ENCODE measurements around the gene CXXC4.

CXXC4 gene

GRCh38 chr4:104490096-104490769 lies 4.5 kb downstream of the CXXC4 start:
- Histone ChIP-seq H3K4me3 (ENCODE audit: low read length) (peak overlapping the region; percentile 92; the same call in 1 of the 2 replicates), H3K9me3 (ENCODE audit: control insufficient read depth, insufficient read depth, low read length) (no peaks in the 10 kb centered on the region), H3K4me1 (ENCODE audit: control insufficient read depth, insufficient read depth, low read length) (peaks cover 2% of the 10 kb centered on the region; the same call in 1 of the 2 replicates), H3K27me3 (ENCODE audit: control insufficient read depth, insufficient read depth, low read length) (no peaks in the 10 kb centered on the region), H3K36me3 (ENCODE audit: control insufficient read depth, insufficient read depth, low read length) (no peaks in the 10 kb centered on the region), H3K27ac (ENCODE audit: low read length) (no peak overlapping the region)
- DNase-seq (ENCODE audit: low read depth, low spot score), result no peak
- WGBS (ENCODE audit: insufficient coverage, insufficient read length), result no CpG with 5 or more reads among the region's 7 CpGs

- H3K9me3 ChIP-seq (ENCODE audit: control insufficient read depth, insufficient read depth, low read length), result no peaks in the 10 kb centered on the region
- DNase-seq (ENCODE audit: low read depth, low spot score), result no peak
- H3K27ac ChIP-seq (ENCODE audit: low read length), result no peak overlapping the region
- no peaks in the 10 kb centered on the region for H3K36me3 ChIP-seq (ENCODE audit: control insufficient read depth, insufficient read depth, low read length)
- peaks cover 2% of the 10 kb centered on the region; the same call in 1 of the 2 replicates for H3K4me1 ChIP-seq (ENCODE audit: control insufficient read depth, insufficient read depth, low read length)
- no peaks in the 10 kb centered on the region for H3K27me3 ChIP-seq (ENCODE audit: control insufficient read depth, insufficient read depth, low read length)
- H3K4me3 ChIP-seq (ENCODE audit: low read length), result no peak overlapping the region
Observed at GRCh38 chr4:104489731-104490095, 5.0 kb downstream of the CXXC4 start.

GRCh38 chr4:104488151-104488550 lies 6.5 kb downstream of the CXXC4 start:
- Histone ChIP-seq H3K27ac (ENCODE audit: low read length) (no peak overlapping the region), H3K27me3 (ENCODE audit: control insufficient read depth, insufficient read depth, low read length) (no peaks in the 10 kb centered on the region), H3K9me3 (ENCODE audit: control insufficient read depth, insufficient read depth, low read length) (no peaks in the 10 kb centered on the region), H3K4me3 (ENCODE audit: low read length) (no peak overlapping the region), H3K36me3 (ENCODE audit: control insufficient read depth, insufficient read depth, low read length) (no peaks in the 10 kb centered on the region), H3K4me1 (ENCODE audit: control insufficient read depth, insufficient read depth, low read length) (peaks cover 2% of the 10 kb centered on the region; the same call in 1 of the 2 replicates)
- no CpG with 5 or more reads among the region's 1 CpG for WGBS (ENCODE audit: insufficient coverage, insufficient read length)
- DNase-seq (ENCODE audit: low read depth, low spot score), result no peak

GRCh38 chr4:104486716-104487504 lies 7.8 kb downstream of the CXXC4 start:
- no peak overlapping the region for H3K27ac ChIP-seq (ENCODE audit: low read length)
- H3K4me3 ChIP-seq (ENCODE audit: low read length), result no peak overlapping the region
- H3K4me1 ChIP-seq (ENCODE audit: control insufficient read depth, insufficient read depth, low read length), result no peaks in the 10 kb centered on the region
- H3K9me3 ChIP-seq (ENCODE audit: control insufficient read depth, insufficient read depth, low read length), result no peaks in the 10 kb centered on the region
- H3K27me3 ChIP-seq (ENCODE audit: control insufficient read depth, insufficient read depth, low read length), result no peaks in the 10 kb centered on the region
- no peak for DNase-seq (ENCODE audit: low read depth, low spot score)
- WGBS (ENCODE audit: insufficient coverage, insufficient read length), result no CpG with 5 or more reads among the region's 2 CpGs
- H3K36me3 ChIP-seq (ENCODE audit: control insufficient read depth, insufficient read depth, low read length), result no peaks in the 10 kb centered on the region

GRCh38 chr4:104475652-104476051 lies 19.0 kb downstream of the CXXC4 start:
- H3K4me3 ChIP-seq (ENCODE audit: low read length), result no peak overlapping the region
- no peaks in the 10 kb centered on the region for H3K4me1 ChIP-seq (ENCODE audit: control insufficient read depth, insufficient read depth, low read length)
- no peak overlapping the region for H3K27ac ChIP-seq (ENCODE audit: low read length)
- H3K27me3 ChIP-seq (ENCODE audit: control insufficient read depth, insufficient read depth, low read length), result no peaks in the 10 kb centered on the region
- no CpG with 5 or more reads among the region's 4 CpGs for WGBS (ENCODE audit: insufficient coverage, insufficient read length)
- DNase-seq (ENCODE audit: low read depth, low spot score), result no peak
- no peaks in the 10 kb centered on the region for H3K36me3 ChIP-seq (ENCODE audit: control insufficient read depth, insufficient read depth, low read length)
- H3K9me3 ChIP-seq (ENCODE audit: control insufficient read depth, insufficient read depth, low read length), result no peaks in the 10 kb centered on the region

GRCh38 chr4:104472766-104473165 lies 21.9 kb downstream of the CXXC4 start:
- no peak for DNase-seq (ENCODE audit: low read depth, low spot score)
- Histone ChIP-seq H3K9me3 (ENCODE audit: control insufficient read depth, insufficient read depth, low read length) (no peaks in the 10 kb centered on the region), H3K4me3 (ENCODE audit: low read length) (no peak overlapping the region), H3K36me3 (ENCODE audit: control insufficient read depth, insufficient read depth, low read length) (no peaks in the 10 kb centered on the region), H3K27me3 (ENCODE audit: control insufficient read depth, insufficient read depth, low read length) (no peaks in the 10 kb centered on the region), H3K27ac (ENCODE audit: low read length) (no peak overlapping the region), H3K4me1 (ENCODE audit: control insufficient read depth, insufficient read depth, low read length) (no peaks in the 10 kb centered on the region)
- WGBS (ENCODE audit: insufficient coverage, insufficient read length), result no CpG with 5 or more reads among the region's 1 CpG

- no peaks in the 10 kb centered on the region for H3K9me3 ChIP-seq (ENCODE audit: control insufficient read depth, insufficient read depth, low read length)
- H3K4me3 ChIP-seq (ENCODE audit: low read length), result no peak overlapping the region
- H3K36me3 ChIP-seq (ENCODE audit: control insufficient read depth, insufficient read depth, low read length), result no peaks in the 10 kb centered on the region
- H3K4me1 ChIP-seq (ENCODE audit: control insufficient read depth, insufficient read depth, low read length), result no peaks in the 10 kb centered on the region
- WGBS (ENCODE audit: insufficient coverage, insufficient read length), result no CpG with 5 or more reads among the region's 1 CpG
- H3K27ac ChIP-seq (ENCODE audit: low read length), result no peak overlapping the region
- DNase-seq (ENCODE audit: low read depth, low spot score), result no peak
- H3K27me3 ChIP-seq (ENCODE audit: control insufficient read depth, insufficient read depth, low read length), result no peaks in the 10 kb centered on the region
Observed at GRCh38 chr4:104470770-104471169, 23.9 kb downstream of the CXXC4 start.

- Histone ChIP-seq H3K4me3 (ENCODE audit: low read length) (no peak overlapping the region), H3K27ac (ENCODE audit: low read length) (no peak overlapping the region), H3K27me3 (ENCODE audit: control insufficient read depth, insufficient read depth, low read length) (no peaks in the 10 kb centered on the region), H3K4me1 (ENCODE audit: control insufficient read depth, insufficient read depth, low read length) (no peaks in the 10 kb centered on the region), H3K36me3 (ENCODE audit: control insufficient read depth, insufficient read depth, low read length) (no peaks in the 10 kb centered on the region), H3K9me3 (ENCODE audit: control insufficient read depth, insufficient read depth, low read length) (no peaks in the 10 kb centered on the region)
- DNase-seq (ENCODE audit: low read depth, low spot score), result no peak
Observed at GRCh38 chr4:104469794-104470193, 24.9 kb downstream of the CXXC4 start.

- Histone ChIP-seq H3K9me3 (ENCODE audit: control insufficient read depth, insufficient read depth, low read length) (no peaks in the 10 kb centered on the region), H3K36me3 (ENCODE audit: control insufficient read depth, insufficient read depth, low read length) (no peaks in the 10 kb centered on the region), H3K4me1 (ENCODE audit: control insufficient read depth, insufficient read depth, low read length) (no peaks in the 10 kb centered on the region), H3K4me3 (ENCODE audit: low read length) (no peak overlapping the region), H3K27ac (ENCODE audit: low read length) (no peak overlapping the region), H3K27me3 (ENCODE audit: control insufficient read depth, insufficient read depth, low read length) (no peaks in the 10 kb centered on the region)
- DNase-seq (ENCODE audit: low read depth, low spot score), result no peak
- no CpG with 5 or more reads among the region's 5 CpGs for WGBS (ENCODE audit: insufficient coverage, insufficient read length)
Observed at GRCh38 chr4:104465619-104466018, 29.1 kb downstream of the CXXC4 start.

- H3K4me1 ChIP-seq (ENCODE audit: control insufficient read depth, insufficient read depth, low read length), result no peaks in the 10 kb centered on the region
- no peak overlapping the region for H3K4me3 ChIP-seq (ENCODE audit: low read length)
- H3K36me3 ChIP-seq (ENCODE audit: control insufficient read depth, insufficient read depth, low read length), result no peaks in the 10 kb centered on the region
- H3K9me3 ChIP-seq (ENCODE audit: control insufficient read depth, insufficient read depth, low read length), result no peaks in the 10 kb centered on the region
- H3K27me3 ChIP-seq (ENCODE audit: control insufficient read depth, insufficient read depth, low read length), result no peaks in the 10 kb centered on the region
- no peak for DNase-seq (ENCODE audit: low read depth, low spot score)
- WGBS (ENCODE audit: insufficient coverage, insufficient read length), result no CpG with 5 or more reads among the region's 1 CpG
- H3K27ac ChIP-seq (ENCODE audit: low read length), result no peak overlapping the region
Observed at GRCh38 chr4:104465201-104465600, 29.5 kb downstream of the CXXC4 start.

GRCh38 chr4:104462641-104463040 lies 32.1 kb downstream of the CXXC4 start:
- Histone ChIP-seq H3K27ac (ENCODE audit: low read length) (no peak overlapping the region), H3K9me3 (ENCODE audit: control insufficient read depth, insufficient read depth, low read length) (no peaks in the 10 kb centered on the region), H3K36me3 (ENCODE audit: control insufficient read depth, insufficient read depth, low read length) (no peaks in the 10 kb centered on the region), H3K4me3 (ENCODE audit: low read length) (no peak overlapping the region), H3K27me3 (ENCODE audit: control insufficient read depth, insufficient read depth, low read length) (no peaks in the 10 kb centered on the region), H3K4me1 (ENCODE audit: control insufficient read depth, insufficient read depth, low read length) (no peaks in the 10 kb centered on the region)
- DNase-seq (ENCODE audit: low read depth, low spot score), result no peak

Measured in iPS DF 6.9 (cell line).